HFF-Myc (cell line): Measurements from ENCODE around the gene DIP2C.

Experiments used
- DNase-seq: peaks from one replicate; pipeline ENCODE4 v3.0.0-alpha.2; 2011; ENCODE audit warnings: low read depth; ENCODE audit errors: extremely low read depth
- H3K4me3 ChIP-seq: replicated peaks from 2 replicates; pipeline ENCODE4 v1.5.1; 2011; ENCODE audit warnings: low read depth, mild to moderate bottlenecking, control low read depth, low read length
- TF ChIP-seq, protein P1 (sequence below): IDR thresholded peaks from 2 replicates; pipeline ENCODE4 v1.5.1; 2012; ENCODE audit warnings: mild to moderate bottlenecking, low read depth, low read length, control low read depth; ENCODE audit errors: missing control alignments

Gene DIP2C

GRCh38 chr10:525565-526315 is 163.7 kb downstream of the DIP2C start:
- TF ChIP-seq, protein P1, sequence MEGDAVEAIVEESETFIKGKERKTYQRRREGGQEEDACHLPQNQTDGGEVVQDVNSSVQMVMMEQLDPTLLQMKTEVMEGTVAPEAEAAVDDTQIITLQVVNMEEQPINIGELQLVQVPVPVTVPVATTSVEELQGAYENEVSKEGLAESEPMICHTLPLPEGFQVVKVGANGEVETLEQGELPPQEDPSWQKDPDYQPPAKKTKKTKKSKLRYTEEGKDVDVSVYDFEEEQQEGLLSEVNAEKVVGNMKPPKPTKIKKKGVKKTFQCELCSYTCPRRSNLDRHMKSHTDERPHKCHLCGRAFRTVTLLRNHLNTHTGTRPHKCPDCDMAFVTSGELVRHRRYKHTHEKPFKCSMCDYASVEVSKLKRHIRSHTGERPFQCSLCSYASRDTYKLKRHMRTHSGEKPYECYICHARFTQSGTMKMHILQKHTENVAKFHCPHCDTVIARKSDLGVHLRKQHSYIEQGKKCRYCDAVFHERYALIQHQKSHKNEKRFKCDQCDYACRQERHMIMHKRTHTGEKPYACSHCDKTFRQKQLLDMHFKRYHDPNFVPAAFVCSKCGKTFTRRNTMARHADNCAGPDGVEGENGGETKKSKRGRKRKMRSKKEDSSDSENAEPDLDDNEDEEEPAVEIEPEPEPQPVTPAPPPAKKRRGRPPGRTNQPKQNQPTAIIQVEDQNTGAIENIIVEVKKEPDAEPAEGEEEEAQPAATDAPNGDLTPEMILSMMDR: no peak
- DNase-seq: no peak
- no peak overlapping the region for H3K4me3 ChIP-seq

DNA sequence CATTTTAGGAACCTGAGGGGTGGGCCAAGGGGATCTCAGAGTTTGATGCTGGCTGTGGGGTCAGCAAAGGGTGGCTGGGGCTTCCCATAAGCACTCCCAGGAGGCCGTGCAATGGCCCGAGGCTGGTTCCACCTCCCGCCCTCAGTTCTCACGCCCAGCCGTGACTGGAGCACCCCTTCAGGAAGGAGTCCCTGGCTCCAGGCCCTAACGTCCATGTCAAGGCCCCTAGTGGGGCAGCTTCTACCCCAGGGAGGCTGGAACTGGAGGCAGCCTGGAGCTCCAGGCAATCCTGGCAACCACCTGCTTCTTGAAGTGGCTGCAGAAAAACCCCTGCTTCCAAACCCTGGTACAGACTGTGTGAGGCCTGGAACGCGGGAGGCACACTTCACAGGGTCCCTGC is 165.5 kb downstream of the DIP2C start:
- H3K4me3 ChIP-seq: no peak overlapping the region
- DNase-seq: no peak
- TF ChIP-seq, protein P1: no peak

DNA sequence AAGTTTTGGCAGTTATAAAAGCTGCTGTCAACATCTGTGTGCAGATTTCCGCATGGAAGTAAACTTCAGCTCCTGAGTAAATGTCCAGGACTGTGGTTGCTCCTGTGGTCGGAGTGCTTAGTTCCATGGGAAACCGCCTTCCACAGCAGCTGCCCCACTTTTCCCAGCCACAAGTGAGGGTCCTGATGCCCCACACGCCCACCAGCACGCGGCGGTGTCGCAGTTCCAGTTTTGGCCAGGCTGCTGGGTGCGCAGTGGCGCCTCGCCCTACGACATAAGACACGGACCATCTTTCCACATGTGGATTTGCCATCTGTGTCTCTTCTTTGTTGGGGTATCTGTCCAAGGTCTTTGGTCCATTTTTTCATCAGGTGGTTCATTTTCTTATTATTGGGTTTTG is 167.1 kb downstream of the DIP2C start:
- TF ChIP-seq, protein P1: no peak

DNA sequence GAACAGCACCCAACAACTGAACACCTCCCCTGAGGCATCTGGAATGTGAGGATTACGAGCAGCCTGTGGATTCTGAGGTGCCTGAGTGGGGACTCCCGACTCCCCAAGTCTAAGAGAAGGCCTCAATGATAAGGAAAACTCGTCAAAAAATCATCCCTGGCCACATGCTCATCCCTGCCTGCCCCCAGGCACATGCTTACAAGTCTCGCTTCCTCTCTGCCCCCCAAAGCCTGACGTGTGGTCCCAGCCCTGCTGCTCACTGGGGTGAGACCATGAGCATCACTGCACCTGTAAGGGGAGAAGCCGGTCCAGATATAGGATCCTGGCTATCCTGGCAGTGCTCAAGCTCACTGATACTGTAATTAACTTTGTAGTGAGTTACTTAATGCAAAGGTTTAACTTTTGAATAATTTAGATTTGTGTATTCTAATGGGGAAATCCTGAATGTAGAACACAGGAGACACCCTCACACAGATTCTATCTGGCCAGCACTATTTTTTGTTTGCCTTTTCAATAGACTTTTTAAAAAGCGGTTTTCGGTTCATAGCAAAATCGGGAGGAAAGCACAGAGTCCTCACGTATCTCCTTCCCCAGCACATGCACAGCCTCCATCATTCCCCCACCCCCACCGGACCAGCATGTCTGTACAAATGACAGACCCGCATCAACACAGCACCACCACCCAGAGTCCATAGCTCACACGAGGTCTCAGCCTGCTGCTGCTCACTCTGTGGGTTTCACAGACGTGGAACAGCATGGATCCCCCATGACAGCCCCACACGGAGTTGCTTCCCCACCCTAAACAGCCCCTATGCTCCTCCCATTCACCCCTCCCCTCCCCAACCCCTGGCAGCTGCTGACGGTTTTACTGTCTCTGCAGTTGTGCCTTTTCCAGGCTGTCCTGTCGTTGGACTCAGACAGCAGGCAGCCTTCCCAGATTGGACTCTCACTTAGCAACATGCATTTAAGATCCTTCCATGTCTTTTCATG is 167.9 kb downstream of the DIP2C start:
- no peak for DNase-seq
- TF ChIP-seq, protein P1: no peak

More for the DNA sequence above, 167.1 kb downstream of the DIP2C start:
- H3K4me3 ChIP-seq: no peak overlapping the region
- DNase-seq: no peak

GRCh38 chr10:520402-520787 is 169.1 kb downstream of the DIP2C start:
- no peak for DNase-seq
- no peak overlapping the region for H3K4me3 ChIP-seq
- TF ChIP-seq, protein P1: no peak

More for the DNA sequence above, 167.9 kb downstream of the DIP2C start:
- H3K4me3 ChIP-seq: no peak overlapping the region

DNA sequence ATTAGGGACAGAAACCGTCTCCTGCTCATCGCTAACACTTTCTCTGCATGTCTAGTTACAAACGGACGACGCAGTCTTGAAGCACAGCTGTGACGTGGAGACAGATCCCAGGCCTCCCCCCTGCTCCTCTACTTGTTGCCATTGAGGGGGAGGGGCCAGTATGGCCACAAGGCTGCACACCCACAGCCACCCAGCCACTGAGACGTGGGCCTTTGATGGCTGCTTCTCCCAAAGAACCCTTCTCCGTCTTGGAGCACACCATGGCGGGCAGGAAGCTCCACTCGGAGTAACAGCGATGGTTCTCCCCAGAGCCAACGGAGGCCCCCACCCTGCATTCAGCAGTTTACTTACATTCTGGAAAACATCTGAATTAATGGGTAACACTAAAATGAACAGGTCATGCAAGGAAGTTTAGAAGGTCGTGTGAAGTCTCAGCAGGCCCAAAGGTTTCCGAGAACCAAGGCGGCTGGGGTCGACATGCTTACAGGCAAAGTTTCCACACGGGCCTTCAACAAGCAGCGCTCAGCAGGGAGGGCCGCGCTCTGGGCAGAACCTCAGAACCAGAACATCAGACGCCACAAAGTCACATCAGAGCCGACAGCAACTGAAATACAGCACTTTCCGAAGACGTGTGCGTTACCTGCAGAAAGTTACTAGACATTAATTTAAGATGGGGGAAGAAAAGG is 169.6 kb downstream of the DIP2C start:
- TF ChIP-seq, protein P1: no peak
- no peak overlapping the region for H3K4me3 ChIP-seq
- no peak for DNase-seq
